ENCODE results near the gene AFG1L.

DNA sequence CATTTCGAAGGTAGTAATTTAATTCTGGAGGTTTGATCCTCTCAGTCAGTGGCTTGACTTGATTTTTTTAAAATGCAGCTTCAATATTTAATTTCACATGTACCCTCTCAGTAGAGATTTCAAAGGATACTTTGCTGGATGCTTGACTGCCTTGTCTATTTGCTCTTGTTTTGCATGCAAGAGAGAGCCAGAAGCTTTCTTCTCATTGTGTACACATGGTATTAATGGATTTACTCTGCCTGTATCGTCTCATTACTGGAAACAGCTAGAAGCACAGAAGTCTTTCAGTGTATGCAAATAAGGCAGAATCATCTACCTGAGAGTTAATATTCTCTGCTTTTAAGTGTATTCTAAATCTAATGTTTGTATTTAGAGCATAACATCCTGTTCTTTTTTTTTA is 181.5 kb downstream of the AFG1L start:
- TF ChIP-seq CTCF (conservative IDR thresholded peaks at IDR 0.05; ENCODE audit: low read length) (no peak), EZH2phosphoT487 (IDR thresholded peaks at IDR 0.05; ENCODE audit: borderline replicate concordance) (no peak)

Measured in Loucy (cell line).